ENCODE data around the gene LNX1.

The LNX1 gene

DNA sequence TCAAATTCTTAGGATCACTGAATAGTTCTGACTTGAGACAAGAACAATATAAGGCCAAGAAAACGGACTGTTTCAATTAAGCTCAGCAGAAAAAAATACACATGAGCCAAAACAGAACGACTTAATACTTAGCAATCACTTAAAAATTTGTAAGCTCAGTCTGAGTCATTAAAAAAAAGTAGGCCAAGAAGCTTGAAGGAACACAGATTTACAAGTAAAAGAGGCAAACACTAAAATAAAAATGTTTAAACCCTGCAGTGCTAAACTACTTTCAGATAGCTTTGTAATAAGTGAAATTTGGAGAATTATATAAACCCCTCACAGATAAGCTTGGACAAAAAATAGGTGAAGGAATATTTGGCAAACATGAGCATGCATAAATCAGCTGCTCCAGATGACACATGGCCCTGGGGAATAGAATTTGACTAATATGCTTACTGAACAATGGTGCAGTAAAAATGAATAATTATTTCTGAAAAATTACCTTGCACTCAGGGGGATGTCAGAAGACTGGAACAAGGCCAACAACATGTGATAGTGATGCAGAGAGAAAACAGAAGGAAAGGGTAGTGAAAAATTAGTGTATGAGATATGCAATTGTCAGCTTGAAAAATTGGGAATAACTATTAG lies 49.6 kb downstream of the LNX1 start:
- no peaks in the 10 kb centered on the region for H3K36me3 Mint-ChIP-seq (ENCODE audit: insufficient read depth)
- no peaks in the 10 kb centered on the region for H3K9me3 Mint-ChIP-seq
- H3K4me3 Mint-ChIP-seq: no peak overlapping the region
- no peak overlapping the region for H3K27ac Mint-ChIP-seq (ENCODE audit: low read depth)
- no peak for ATAC-seq (replicated peaks; ENCODE audit: extremely low read depth, poor library complexity, severe bottlenecking)
- DNase-seq (ENCODE audit: low spot score in 2 of 2): no peak
- H3K27me3 Mint-ChIP-seq: peaks cover 41% of the 10 kb centered on the region
- H3K4me1 Mint-ChIP-seq: no peaks in the 10 kb centered on the region

DNA sequence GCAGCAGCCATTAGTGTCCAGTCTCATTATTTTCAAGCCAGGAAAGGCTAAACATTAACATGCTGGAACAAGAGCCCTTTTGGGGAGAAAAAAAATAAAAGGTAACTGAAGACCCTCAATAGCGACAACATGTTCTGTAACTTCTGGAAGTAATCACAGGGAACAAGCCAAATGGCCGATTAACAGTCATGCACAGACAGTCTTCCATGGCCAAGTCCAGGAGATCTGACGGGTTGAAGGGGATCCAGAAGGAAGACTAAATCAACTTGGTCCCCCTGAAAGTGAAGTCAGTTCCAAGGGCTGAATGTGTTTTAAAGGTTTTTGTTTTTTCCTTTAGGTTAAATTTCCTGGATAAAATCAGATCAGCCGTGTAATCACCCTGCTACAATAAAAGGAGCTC lies 52.5 kb downstream of the LNX1 start:
- peaks cover 40% of the 10 kb centered on the region for H3K27me3 Mint-ChIP-seq
- no peak for DNase-seq (ENCODE audit: low spot score in 2 of 2)
- ATAC-seq (replicated peaks; ENCODE audit: extremely low read depth, poor library complexity, severe bottlenecking): no peak
- no peaks in the 10 kb centered on the region for H3K36me3 Mint-ChIP-seq (ENCODE audit: insufficient read depth)
- no peak overlapping the region for H3K4me3 Mint-ChIP-seq
- H3K4me1 Mint-ChIP-seq: no peaks in the 10 kb centered on the region
- no peaks in the 10 kb centered on the region for H3K9me3 Mint-ChIP-seq
- H3K27ac Mint-ChIP-seq (ENCODE audit: low read depth): no peak overlapping the region

DNA sequence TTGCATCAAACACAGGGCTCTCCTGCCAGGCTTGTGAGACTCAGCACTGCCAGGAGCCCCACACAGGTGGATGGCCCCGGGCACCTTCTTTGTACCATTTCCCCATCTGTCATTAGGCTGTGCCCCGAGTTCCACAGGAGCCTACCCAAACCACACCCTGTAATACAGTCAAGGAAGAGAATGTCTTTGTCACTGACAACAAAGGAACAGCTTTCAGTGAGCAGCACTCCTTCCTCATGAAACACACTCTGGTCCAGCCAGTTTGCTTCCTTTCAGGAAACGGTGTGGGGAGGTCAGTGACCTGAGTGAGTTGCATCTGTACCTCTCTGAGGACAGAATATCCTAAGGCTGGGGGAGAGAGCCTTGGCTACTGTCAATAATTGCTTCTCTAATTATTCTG lies 53.7 kb downstream of the LNX1 start:
- DNase-seq (ENCODE audit: low spot score in 2 of 2): no peak
- Mint-ChIP-seq H3K27me3 (peaks cover 33% of the 10 kb centered on the region), H3K36me3 (ENCODE audit: insufficient read depth) (no peaks in the 10 kb centered on the region), H3K4me3 (no peak overlapping the region), H3K9me3 (no peaks in the 10 kb centered on the region), H3K27ac (ENCODE audit: low read depth) (no peak overlapping the region), H3K4me1 (no peaks in the 10 kb centered on the region)
- no peak for ATAC-seq (replicated peaks; ENCODE audit: extremely low read depth, poor library complexity, severe bottlenecking)

DNA sequence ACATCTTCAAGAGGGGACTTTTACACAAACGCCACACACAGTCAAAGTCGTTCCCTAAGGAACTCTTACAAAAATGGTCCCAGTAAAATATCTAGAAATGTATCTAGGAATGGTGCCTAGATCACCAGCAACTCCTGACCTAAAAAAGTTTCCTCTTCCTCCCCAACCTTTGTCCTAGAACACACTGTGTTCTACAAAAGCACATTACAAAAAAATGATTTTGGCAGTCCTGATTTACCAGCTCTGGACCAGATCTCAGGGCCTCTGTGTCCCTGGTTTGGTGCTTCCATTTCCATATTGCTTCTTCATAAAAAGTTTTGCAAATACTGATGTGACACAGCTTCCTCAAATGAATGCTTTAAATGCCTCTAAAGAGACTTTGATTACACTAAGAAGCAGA lies 55.0 kb downstream of the LNX1 start:
- ATAC-seq (replicated peaks; ENCODE audit: extremely low read depth, poor library complexity, severe bottlenecking): no peak
- Mint-ChIP-seq H3K4me3 (no peak overlapping the region), H3K27ac (ENCODE audit: low read depth) (no peak overlapping the region), H3K4me1 (no peaks in the 10 kb centered on the region), H3K9me3 (no peaks in the 10 kb centered on the region), H3K36me3 (ENCODE audit: insufficient read depth) (no peaks in the 10 kb centered on the region), H3K27me3 (peaks cover 46% of the 10 kb centered on the region)
- DNase-seq (ENCODE audit: low spot score in 2 of 2): no peak

DNA sequence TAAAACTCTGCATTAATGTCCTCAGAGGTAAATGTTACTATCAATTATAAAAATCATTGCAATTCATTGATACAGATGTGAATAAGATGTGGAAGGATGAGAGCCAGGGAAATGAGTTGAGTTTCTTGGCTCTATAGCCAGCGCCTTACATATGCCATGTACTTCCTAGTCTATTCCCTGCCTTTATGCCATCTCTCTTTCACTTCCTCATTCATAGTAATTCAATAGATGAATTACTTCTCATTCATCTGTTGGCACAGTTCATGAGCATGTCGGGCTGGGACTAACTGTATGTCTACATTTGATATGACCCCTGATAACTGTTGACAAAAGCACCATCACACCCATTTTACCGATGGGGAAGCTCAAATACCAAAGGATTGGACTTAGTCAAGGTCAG lies 55.7 kb downstream of the LNX1 start:
- Mint-ChIP-seq H3K4me1 (no peaks in the 10 kb centered on the region), H3K36me3 (ENCODE audit: insufficient read depth) (no peaks in the 10 kb centered on the region), H3K27ac (ENCODE audit: low read depth) (no peak overlapping the region), H3K27me3 (peaks cover 46% of the 10 kb centered on the region), H3K4me3 (no peak overlapping the region), H3K9me3 (no peaks in the 10 kb centered on the region)
- DNase-seq (ENCODE audit: low spot score in 2 of 2): no peak
- ATAC-seq (replicated peaks; ENCODE audit: extremely low read depth, poor library complexity, severe bottlenecking): no peak

DNA sequence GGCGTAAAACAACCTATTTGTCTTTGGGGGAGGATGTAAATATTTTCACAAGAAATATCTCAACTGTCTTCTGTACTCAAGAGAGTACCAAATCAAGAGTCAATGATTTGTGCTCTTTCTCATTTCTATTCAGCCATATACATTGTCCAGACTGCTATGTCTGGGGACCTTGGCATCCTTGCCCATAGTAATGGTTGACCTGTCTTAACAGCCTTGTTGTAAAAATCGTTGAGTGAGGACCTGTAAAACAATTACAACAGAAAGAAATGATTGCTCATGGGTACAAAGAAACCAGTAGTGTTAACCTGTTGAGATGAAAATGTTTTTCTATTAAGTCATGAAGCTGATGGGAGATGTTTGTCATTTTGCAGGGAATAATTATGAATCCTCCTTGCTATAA lies 56.6 kb downstream of the LNX1 start:
- no peak for ATAC-seq (replicated peaks; ENCODE audit: extremely low read depth, poor library complexity, severe bottlenecking)
- DNase-seq (ENCODE audit: low spot score in 2 of 2): no peak
- Mint-ChIP-seq H3K9me3 (no peaks in the 10 kb centered on the region), H3K4me1 (no peaks in the 10 kb centered on the region), H3K36me3 (ENCODE audit: insufficient read depth) (no peaks in the 10 kb centered on the region), H3K27me3 (peaks cover 46% of the 10 kb centered on the region), H3K4me3 (no peak overlapping the region), H3K27ac (ENCODE audit: low read depth) (no peak overlapping the region)

DNA sequence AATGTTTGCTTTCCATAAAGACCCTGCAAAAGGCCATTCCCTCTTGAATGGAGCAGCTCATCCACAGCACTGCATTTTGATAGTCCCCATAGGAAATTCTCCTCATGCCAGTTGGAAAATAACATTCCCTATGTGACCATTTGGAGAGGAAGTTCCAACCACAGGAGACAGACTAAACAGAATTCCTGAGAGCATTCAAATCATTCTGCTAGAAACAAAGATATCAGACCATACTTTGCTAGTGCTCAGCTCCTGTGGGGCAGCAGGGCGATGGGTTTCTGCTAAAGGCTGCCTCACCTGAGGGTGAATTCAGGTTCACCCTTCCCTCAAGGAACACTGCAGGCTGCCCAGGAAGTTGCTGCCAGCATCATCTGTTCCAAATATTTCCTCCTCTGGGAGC lies 58.8 kb downstream of the LNX1 start:
- Mint-ChIP-seq H3K4me3 (no peak overlapping the region), H3K27ac (ENCODE audit: low read depth) (no peak overlapping the region), H3K9me3 (no peaks in the 10 kb centered on the region), H3K4me1 (no peaks in the 10 kb centered on the region), H3K27me3 (peaks cover 42% of the 10 kb centered on the region), H3K36me3 (ENCODE audit: insufficient read depth) (no peaks in the 10 kb centered on the region)
- no peak for DNase-seq (ENCODE audit: low spot score in 2 of 2)
- ATAC-seq (replicated peaks; ENCODE audit: extremely low read depth, poor library complexity, severe bottlenecking): no peak

DNA sequence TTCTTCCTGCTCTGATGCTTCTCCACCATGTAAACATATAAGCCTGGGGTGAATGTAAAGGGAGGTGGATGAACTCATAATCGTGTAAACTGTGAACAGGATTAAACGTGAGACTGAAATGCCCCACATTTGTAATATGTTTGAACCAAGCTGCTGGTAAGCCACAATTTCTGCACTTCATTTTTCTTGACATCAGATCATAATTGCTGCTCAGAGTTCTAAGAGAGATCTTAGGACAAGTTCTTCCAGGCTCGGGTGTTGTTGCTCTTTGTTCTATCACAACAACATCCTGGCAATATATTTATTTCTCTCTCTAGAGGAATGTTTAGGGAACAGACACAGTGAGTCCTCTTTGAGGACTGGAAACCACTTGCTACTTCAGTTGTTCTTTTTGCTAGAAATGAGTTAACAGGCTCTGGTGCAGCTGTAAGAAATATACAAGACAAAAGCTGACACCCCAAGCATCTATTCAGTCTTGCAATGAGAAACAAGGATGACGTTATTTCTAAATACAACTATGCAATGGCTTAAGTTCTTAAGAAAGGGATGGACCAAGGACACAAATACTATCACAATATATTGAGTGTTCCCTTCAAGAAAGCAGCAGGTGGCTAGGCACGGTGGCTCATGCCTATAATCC lies 59.6 kb downstream of the LNX1 start:
- no peak overlapping the region for H3K27ac Mint-ChIP-seq (ENCODE audit: low read depth)
- peaks cover 37% of the 10 kb centered on the region for H3K27me3 Mint-ChIP-seq
- H3K4me1 Mint-ChIP-seq: no peaks in the 10 kb centered on the region
- H3K36me3 Mint-ChIP-seq (ENCODE audit: insufficient read depth): no peaks in the 10 kb centered on the region
- DNase-seq (ENCODE audit: low spot score in 2 of 2) (no peak), ATAC-seq (replicated peaks; ENCODE audit: extremely low read depth, poor library complexity, severe bottlenecking) (no peak)
- no peaks in the 10 kb centered on the region for H3K9me3 Mint-ChIP-seq
- H3K4me3 Mint-ChIP-seq: no peak overlapping the region

DNA sequence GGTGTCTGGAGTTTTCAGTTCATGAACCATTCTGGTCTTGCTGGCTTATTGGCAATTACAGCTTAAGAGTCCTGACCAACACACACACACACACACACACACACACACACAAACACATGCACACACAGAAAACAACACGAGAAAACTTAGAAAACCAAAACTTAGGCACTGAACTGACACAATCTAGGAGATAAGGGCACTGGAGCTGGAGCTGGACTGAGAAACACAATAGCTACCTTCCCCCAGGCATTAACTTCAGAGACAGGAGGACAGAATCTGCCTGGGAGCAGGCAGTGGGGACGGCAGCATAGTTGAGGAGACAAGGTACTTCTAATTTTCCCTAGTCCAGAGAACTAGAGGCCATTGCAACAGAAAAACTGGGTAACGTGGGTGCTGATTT lies 62.3 kb downstream of the LNX1 start:
- H3K36me3 Mint-ChIP-seq (ENCODE audit: insufficient read depth): no peaks in the 10 kb centered on the region
- H3K4me1 Mint-ChIP-seq: no peaks in the 10 kb centered on the region
- no peak overlapping the region for H3K27ac Mint-ChIP-seq (ENCODE audit: low read depth)
- no peak overlapping the region for H3K4me3 Mint-ChIP-seq
- no peak for DNase-seq (ENCODE audit: low spot score in 2 of 2)
- H3K9me3 Mint-ChIP-seq: no peaks in the 10 kb centered on the region
- peaks cover 41% of the 10 kb centered on the region for H3K27me3 Mint-ChIP-seq
- ATAC-seq (replicated peaks; ENCODE audit: extremely low read depth, poor library complexity, severe bottlenecking): no peak

DNA sequence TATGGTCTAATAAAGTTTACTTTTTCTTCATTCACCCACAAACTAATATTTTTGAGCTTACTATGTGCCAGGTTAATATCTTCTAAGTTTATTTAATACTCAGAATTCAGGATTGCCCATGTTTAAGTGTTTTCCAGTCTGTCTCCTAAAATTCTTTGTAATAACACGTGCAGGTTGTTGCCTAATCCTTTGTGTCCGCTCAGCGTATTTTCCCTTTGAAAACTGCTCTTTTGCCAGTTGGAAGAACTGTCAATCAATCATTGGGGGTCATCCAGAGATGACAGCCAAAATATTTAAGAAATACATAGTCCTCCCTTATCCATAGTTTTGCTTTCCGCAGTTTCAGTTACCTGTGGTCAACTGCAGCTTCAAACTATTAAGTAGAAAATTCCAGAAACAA lies 63.4 kb downstream of the LNX1 start:
- ATAC-seq (replicated peaks; ENCODE audit: extremely low read depth, poor library complexity, severe bottlenecking) (no peak), DNase-seq (ENCODE audit: low spot score in 2 of 2) (no peak)
- H3K27me3 Mint-ChIP-seq: peaks cover 51% of the 10 kb centered on the region
- H3K36me3 Mint-ChIP-seq (ENCODE audit: insufficient read depth): no peaks in the 10 kb centered on the region
- H3K4me1 Mint-ChIP-seq: no peaks in the 10 kb centered on the region
- no peak overlapping the region for H3K4me3 Mint-ChIP-seq
- H3K9me3 Mint-ChIP-seq: no peaks in the 10 kb centered on the region
- H3K27ac Mint-ChIP-seq (ENCODE audit: low read depth): no peak overlapping the region

DNA sequence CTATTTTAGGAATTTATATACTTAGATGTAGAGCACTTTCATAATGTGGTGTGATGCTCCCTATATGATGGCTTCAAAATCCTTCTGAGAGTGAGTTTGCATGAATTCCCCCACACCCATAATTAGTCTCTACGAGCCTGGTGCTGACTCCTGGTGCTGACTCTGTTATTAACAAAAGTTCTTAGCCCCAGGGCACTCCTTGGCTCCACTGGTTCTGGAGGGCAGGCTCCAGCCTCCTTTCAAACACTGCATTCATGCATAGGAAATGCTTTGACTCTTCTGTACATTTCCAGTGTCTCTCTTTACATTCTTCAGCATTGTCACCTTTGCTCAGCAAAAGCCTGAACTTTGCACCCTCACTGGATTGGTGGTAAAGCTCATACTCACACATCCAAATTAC lies 64.0 kb downstream of the LNX1 start:
- DNase-seq (ENCODE audit: low spot score in 2 of 2): no peak
- Mint-ChIP-seq H3K36me3 (ENCODE audit: insufficient read depth) (no peaks in the 10 kb centered on the region), H3K4me1 (no peaks in the 10 kb centered on the region), H3K4me3 (no peak overlapping the region), H3K27ac (ENCODE audit: low read depth) (no peak overlapping the region), H3K9me3 (no peaks in the 10 kb centered on the region), H3K27me3 (peaks cover 51% of the 10 kb centered on the region)
- ATAC-seq (replicated peaks; ENCODE audit: extremely low read depth, poor library complexity, severe bottlenecking): no peak

DNA sequence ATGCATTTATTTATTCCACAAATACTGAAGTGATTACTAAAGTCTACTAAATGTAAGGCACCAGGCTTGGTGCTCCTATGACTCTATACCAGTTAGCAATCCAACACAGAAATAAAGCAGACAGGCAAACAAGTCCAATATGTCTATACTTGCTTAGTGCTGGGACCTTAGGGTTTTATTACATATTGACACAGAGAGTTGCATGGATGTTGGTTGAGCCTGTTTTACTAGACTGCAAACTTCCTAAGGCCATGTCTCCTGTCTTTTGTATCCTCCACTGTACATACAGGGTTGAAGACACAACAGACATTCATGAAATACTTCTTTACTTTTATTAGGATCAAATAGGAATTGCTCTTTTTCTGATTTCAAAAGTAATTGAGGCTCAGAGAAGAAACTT lies 69.0 kb downstream of the LNX1 start:
- no peaks in the 10 kb centered on the region for H3K9me3 Mint-ChIP-seq
- H3K36me3 Mint-ChIP-seq (ENCODE audit: insufficient read depth): no peaks in the 10 kb centered on the region
- H3K27me3 Mint-ChIP-seq: peaks cover 50% of the 10 kb centered on the region
- no peaks in the 10 kb centered on the region for H3K4me1 Mint-ChIP-seq
- H3K4me3 Mint-ChIP-seq: no peak overlapping the region
- ATAC-seq (replicated peaks; ENCODE audit: extremely low read depth, poor library complexity, severe bottlenecking): no peak
- H3K27ac Mint-ChIP-seq (ENCODE audit: low read depth): no peak overlapping the region
- no peak for DNase-seq (ENCODE audit: low spot score in 2 of 2)

DNA sequence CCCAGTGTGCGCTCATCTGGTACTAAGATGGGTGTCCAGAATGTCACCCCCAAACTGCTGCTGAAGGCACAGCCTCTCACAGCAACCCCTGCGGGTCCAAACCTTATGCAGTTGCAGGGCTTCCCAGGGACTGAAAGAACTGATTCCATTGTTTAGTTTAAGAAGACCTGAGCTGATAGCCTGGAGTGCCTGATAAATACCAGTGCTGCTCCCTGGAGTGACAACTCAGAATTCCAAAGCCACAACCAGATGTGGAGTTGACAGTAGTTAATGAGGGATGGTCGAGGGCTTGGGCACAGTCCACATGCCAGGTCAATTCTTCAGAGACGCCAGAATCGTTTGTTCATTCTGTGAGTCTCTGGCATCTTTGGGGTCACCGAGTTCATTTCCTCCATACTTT lies 71.2 kb downstream of the LNX1 start:
- Mint-ChIP-seq H3K27ac (ENCODE audit: low read depth) (no peak overlapping the region), H3K27me3 (peaks cover 38% of the 10 kb centered on the region), H3K9me3 (no peaks in the 10 kb centered on the region), H3K36me3 (ENCODE audit: insufficient read depth) (peaks cover 2% of the 10 kb centered on the region), H3K4me1 (no peaks in the 10 kb centered on the region), H3K4me3 (no peak overlapping the region)
- no peak for ATAC-seq (replicated peaks; ENCODE audit: extremely low read depth, poor library complexity, severe bottlenecking)
- DNase-seq (ENCODE audit: low spot score in 2 of 2): no peak
